Thyroid gland (tissue), 4 donors: ENCODE data around the gene PPP2R2C.

Source experiments
- CTCF ChIP-seq, 6 experiments: fragments of 200-600 bp in 3 of 6; fragments of 450-650 bp in 3 of 6; sonication (generic) in 3 of 6; IDR thresholded peaks; one replicate each; pipeline ENCODE4 v1.5.1; 2016 to 2019; ENCODE audit warnings: antibody characterized with exemption in 6 of 6, mild to moderate bottlenecking in 2 of 6, inconsistent platforms in 1 of 6, moderate library complexity in 1 of 6
- POLR2A ChIP-seq, 2 donors: fragments of 450-650 bp; IDR thresholded peaks; one replicate each; pipeline ENCODE4 v1.6.1; 2017; ENCODE audit warnings: antibody characterized with exemption in 2 of 2, mild to moderate bottlenecking in 2 of 2, moderate library complexity in 1 of 2

DNA sequence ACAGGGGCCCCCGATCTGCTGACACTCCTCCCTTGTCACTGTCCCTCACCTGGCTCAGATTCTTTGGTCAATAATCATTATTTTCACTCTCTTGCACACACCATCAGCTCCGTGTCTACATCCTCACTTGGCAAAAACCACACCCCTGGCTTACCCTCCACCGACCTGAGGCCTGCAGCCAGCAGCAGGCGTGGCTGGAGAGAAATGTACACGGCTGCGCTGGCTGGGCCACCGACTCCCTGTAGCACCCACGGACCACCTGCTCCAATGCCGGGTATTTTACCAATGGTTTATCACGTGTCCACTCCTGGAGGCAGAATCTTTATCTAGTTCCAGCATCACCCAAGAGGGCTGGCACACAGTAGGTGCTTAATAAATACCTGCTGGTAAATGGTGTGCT lies 104.3 kb downstream of the PPP2R2C start:
- TF ChIP-seq POLR2A (IDR thresholded peaks at IDR 0.05) (no peak), CTCF (IDR thresholded peaks at IDR 0.05) (no peak)
